Astrocyte (in vitro differentiated cells and primary cell): Measurements from ENCODE around the gene FAP. TPM values are rescaled to one million over a fixed set of nuclear protein-coding genes. Genes with fewer than 3 reads are reported as not detected.

Experiments used
- DNase-seq: peaks from one replicate; pipeline ENCODE4 v3.0.0-alpha.2; 2010; ENCODE audit warnings: low read depth
- FAIRE-seq: peaks from 2 replicates; lab custom pipeline; 2011; peaks lifted over from hg19 to GRCh38; lab: Jason Lieb, UNC
- H2AFZ ChIP-seq: 2 replicates; pipeline ENCODE4 v1.6.0; 2012; ENCODE audit warnings: low read depth, low read length, inconsistent platforms
- H3K27ac ChIP-seq: 2 replicates; pipeline ENCODE4 v1.5.1; 2011; ENCODE audit warnings: low read depth, low read length, inconsistent platforms
- H3K27me3 ChIP-seq: 2 replicates; pipeline ENCODE4 v1.6.0; 2011; ENCODE audit warnings: low read length, inconsistent platforms; ENCODE audit not compliant: insufficient read depth
- H3K36me3 ChIP-seq: 2 replicates; pipeline ENCODE4 v1.5.1; 2011; ENCODE audit warnings: low read length, inconsistent platforms; ENCODE audit not compliant: insufficient read depth
- H3K4me1 ChIP-seq: 2 replicates; pipeline ENCODE4 v1.5.1; 2011; ENCODE audit warnings: low read length, inconsistent platforms; ENCODE audit not compliant: insufficient read depth
- H3K4me2 ChIP-seq: 2 replicates; pipeline ENCODE4 v1.6.0; 2012; ENCODE audit warnings: low read length, inconsistent platforms
- H3K4me3 ChIP-seq: 2 replicates; pipeline ENCODE4 v1.5.1; 2011; ENCODE audit warnings: low read depth, mild to moderate bottlenecking, low read length, inconsistent platforms; ENCODE audit not compliant: insufficient read depth
- H3K79me2 ChIP-seq: 2 replicates; pipeline ENCODE4 v1.6.0; 2012; ENCODE audit warnings: mild to moderate bottlenecking, low read length, inconsistent platforms; ENCODE audit not compliant: insufficient read depth
- H3K9ac ChIP-seq: 2 replicates; pipeline ENCODE4 v1.6.0; 2012; ENCODE audit warnings: mild to moderate bottlenecking, low read length, inconsistent platforms
- H3K9me3 ChIP-seq: 2 replicates; pipeline ENCODE4 v1.5.1; 2012; ENCODE audit warnings: low read depth, mild to moderate bottlenecking, low read length, inconsistent platforms; ENCODE audit not compliant: insufficient read depth
- H4K20me1 ChIP-seq: 2 replicates; pipeline ENCODE4 v1.6.0; 2012; ENCODE audit warnings: low read length, inconsistent platforms; ENCODE audit not compliant: insufficient read depth
- H3K27ac Mint-ChIP-seq: one replicate; pipeline ENCODE4 v1.8.0; 2021; ENCODE audit warnings: mild to moderate bottlenecking, mixed read lengths; ENCODE audit not compliant: unreplicated experiment
- H3K27me3 Mint-ChIP-seq: one replicate; pipeline ENCODE4 v1.8.0; 2021; ENCODE audit warnings: low read depth, mixed read lengths; ENCODE audit not compliant: unreplicated experiment
- H3K36me3 Mint-ChIP-seq: one replicate; pipeline ENCODE4 v1.8.0; 2021; ENCODE audit warnings: low read depth, mixed read lengths; ENCODE audit not compliant: unreplicated experiment
- H3K4me1 Mint-ChIP-seq: one replicate; pipeline ENCODE4 v1.8.0; 2021; ENCODE audit warnings: low read depth, mixed read lengths; ENCODE audit not compliant: unreplicated experiment
- H3K4me3 Mint-ChIP-seq: one replicate; pipeline ENCODE4 v1.8.0; 2021; ENCODE audit warnings: mild to moderate bottlenecking, moderate library complexity, mixed read lengths; ENCODE audit not compliant: unreplicated experiment
- H3K9me3 Mint-ChIP-seq: one replicate; pipeline ENCODE4 v1.8.0; 2021; ENCODE audit warnings: mild to moderate bottlenecking, mixed read lengths; ENCODE audit not compliant: unreplicated experiment
- CTCF ChIP-seq: IDR thresholded peaks from 2 replicates; pipeline ENCODE4 v1.5.1; 2011; ENCODE audit warnings: low read depth, mild to moderate bottlenecking, inconsistent platforms, low read length, moderate library complexity; ENCODE audit not compliant: insufficient read depth
- EZH2 ChIP-seq: IDR thresholded peaks from 2 replicates; pipeline ENCODE4 v1.6.1; 2012; ENCODE audit warnings: mild to moderate bottlenecking, low read length, inconsistent platforms; ENCODE audit not compliant: insufficient read depth
- total RNA-seq: library from RNA; stranded (reverse); gene quantifications from 2 replicates; pipeline ENCODE4 v1.2.1, GENCODE V29; 2021

FAP gene
- total RNA-seq, 1 donor from 2014 or later = 1.3 TPM

- Histone ChIP-seq H3K9me3 (no peaks in the 10 kb centered on the region), H3K27me3 (no peaks in the 10 kb centered on the region), H3K4me3 (no peak overlapping the region), H2AFZ (no peak overlapping the region), H3K9ac (no peak overlapping the region), H3K4me1 (peaks cover 6% of the 10 kb centered on the region), H3K79me2 (peaks cover 60% of the 10 kb centered on the region), H3K4me2 (no peak overlapping the region), H3K36me3 (peaks cover 39% of the 10 kb centered on the region), H4K20me1 (peaks cover 21% of the 10 kb centered on the region), H3K27ac (no peak overlapping the region)
- H3K27ac Mint-ChIP-seq = no peak overlapping the region
- H3K36me3 Mint-ChIP-seq = no peaks in the 10 kb centered on the region
- no peaks in the 10 kb centered on the region for H3K27me3 Mint-ChIP-seq
- TF ChIP-seq CTCF = no peak
- no peak for TF ChIP-seq EZH2
- FAIRE-seq (no peak), DNase-seq (no peak)
- peaks cover 9% of the 10 kb centered on the region for H3K4me1 Mint-ChIP-seq
- H3K9me3 Mint-ChIP-seq = no peaks in the 10 kb centered on the region
- H3K4me3 Mint-ChIP-seq = no peak overlapping the region
These were observed 16.4 kb downstream of the FAP start for GRCh38 chr2:162226836-162227235.

GRCh38 chr2:162221064-162221463, 22.2 kb downstream of the FAP start:
- peak; percentile 9 for FAIRE-seq
- H3K9me3 ChIP-seq = no peaks in the 10 kb centered on the region
- H3K27ac ChIP-seq = no peak overlapping the region
- Mint-ChIP-seq H3K9me3 (no peaks in the 10 kb centered on the region), H3K4me3 (no peak overlapping the region), H3K27me3 (no peaks in the 10 kb centered on the region), H3K27ac (no peak overlapping the region), H3K4me1 (peaks cover 4% of the 10 kb centered on the region), H3K36me3 (no peaks in the 10 kb centered on the region)
- no peak overlapping the region for H3K4me3 ChIP-seq
- no peak overlapping the region for H3K9ac ChIP-seq
- H4K20me1 ChIP-seq = peaks cover 7% of the 10 kb centered on the region
- H3K4me1 ChIP-seq = no peaks in the 10 kb centered on the region
- no peak overlapping the region for H2AFZ ChIP-seq
- H3K79me2 ChIP-seq = peaks cover 14% of the 10 kb centered on the region
- DNase-seq = no peak
- H3K4me2 ChIP-seq = no peak overlapping the region
- H3K27me3 ChIP-seq = no peaks in the 10 kb centered on the region
- peaks cover 74% of the 10 kb centered on the region for H3K36me3 ChIP-seq
- TF ChIP-seq EZH2 (no peak), CTCF (peak; percentile 89)

- H3K4me1 Mint-ChIP-seq = peaks cover 4% of the 10 kb centered on the region
- no peaks in the 10 kb centered on the region for H3K9me3 Mint-ChIP-seq
- H3K9ac ChIP-seq = no peak overlapping the region
- no peaks in the 10 kb centered on the region for H3K9me3 ChIP-seq
- DNase-seq (no peak), FAIRE-seq (peak; percentile 37)
- no peaks in the 10 kb centered on the region for H3K27me3 Mint-ChIP-seq
- H3K4me1 ChIP-seq = no peaks in the 10 kb centered on the region
- H3K27me3 ChIP-seq = no peaks in the 10 kb centered on the region
- H3K27ac ChIP-seq = no peak overlapping the region
- peaks cover 14% of the 10 kb centered on the region for H3K79me2 ChIP-seq
- TF ChIP-seq CTCF = no peak
- TF ChIP-seq EZH2 = no peak
- no peak overlapping the region for H3K4me3 ChIP-seq
- H3K4me2 ChIP-seq = no peak overlapping the region
- H4K20me1 ChIP-seq = peaks cover 7% of the 10 kb centered on the region
- no peak overlapping the region for H2AFZ ChIP-seq
- peaks cover 75% of the 10 kb centered on the region for H3K36me3 ChIP-seq
- H3K27ac Mint-ChIP-seq = no peak overlapping the region
- no peak overlapping the region for H3K4me3 Mint-ChIP-seq
- no peaks in the 10 kb centered on the region for H3K36me3 Mint-ChIP-seq
These were observed 22.9 kb downstream of the FAP start for GRCh38 chr2:162220368-162220767.
